MM.1S (cell line): ENCODE results near the gene ARHGAP42.

Experiments used
- DNase-seq: peaks from one replicate; pipeline ENCODE4 v3.0.0-alpha.2; 2015
- H2AFZ ChIP-seq: fragments of 300-600 bp; sonication (generic); 2 replicates; pipeline ENCODE4 v1.6.0; 2016; ENCODE audit warnings: antibody characterized with exemption, low read length
- H3F3A ChIP-seq: fragments of 300-600 bp; sonication (generic); 2 replicates; pipeline ENCODE4 v1.6.1; 2016; ENCODE audit warnings: mild to moderate bottlenecking, antibody characterized with exemption, low read length, moderate library complexity, mixed read lengths; ENCODE audit not compliant: insufficient read depth
- H3K27ac ChIP-seq: fragments of 300-600 bp; sonication (generic); 2 replicates; pipeline ENCODE4 v1.5.1; 2016; ENCODE audit warnings: mild to moderate bottlenecking, low read length
- H3K27me3 ChIP-seq: fragments of 300-600 bp; sonication (generic); replicated peaks from 2 replicates; pipeline ENCODE4 v1.6.0; 2016; ENCODE audit warnings: low read length; ENCODE audit not compliant: insufficient read depth
- H3K36me3 ChIP-seq: fragments of 300-600 bp; sonication (generic); replicated peaks from 2 replicates; pipeline ENCODE4 v1.6.1; 2016; ENCODE audit warnings: mild to moderate bottlenecking, low read length, mixed read lengths; ENCODE audit not compliant: insufficient read depth
- H3K4me1 ChIP-seq: fragments of 300-600 bp; sonication (generic); 2 replicates; pipeline ENCODE4 v1.6.1; 2016; ENCODE audit warnings: low read length, mixed read lengths
- H3K4me2 ChIP-seq: fragments of 300-600 bp; sonication (generic); 2 replicates; pipeline ENCODE4 v1.6.0; 2016; ENCODE audit warnings: low read depth, low read length
- H3K4me3 ChIP-seq: fragments of 300-600 bp; sonication (generic); 2 replicates; pipeline ENCODE4 v1.5.1; 2016; ENCODE audit warnings: low read length, mixed read lengths
- H3K79me2 ChIP-seq: fragments of 300-600 bp; sonication (generic); 2 replicates; pipeline ENCODE4 v1.6.1; 2016; ENCODE audit warnings: mixed run types, low read length, mixed read lengths
- H3K9ac ChIP-seq: fragments of 300-600 bp; sonication (generic); 2 replicates; pipeline ENCODE4 v1.6.1; 2016; ENCODE audit warnings: low read length, mixed read lengths
- H3K9me2 ChIP-seq: fragments of 300-600 bp; sonication (generic); replicated peaks from 2 replicates; pipeline ENCODE4 v1.6.1; 2016; ENCODE audit warnings: mild to moderate bottlenecking, low read length, mixed read lengths; ENCODE audit not compliant: insufficient read depth
- H3K9me3 ChIP-seq: fragments of 300-600 bp; sonication (generic); replicated peaks from 2 replicates; pipeline ENCODE4 v1.6.1; 2016; ENCODE audit warnings: mild to moderate bottlenecking, low read length, mixed read lengths; ENCODE audit not compliant: insufficient read depth
- H4K20me1 ChIP-seq: fragments of 300-600 bp; sonication (generic); 2 replicates; pipeline ENCODE4 v1.6.1; 2016; ENCODE audit warnings: mild to moderate bottlenecking, low read length, moderate library complexity, mixed read lengths; ENCODE audit not compliant: insufficient read depth
- EZH2 ChIP-seq: fragments of 300-600 bp; sonication (generic); optimal IDR thresholded peaks from 2 replicates; pipeline ENCODE3; 2017; ENCODE audit warnings: low read depth, mild to moderate bottlenecking, antibody characterized with exemption, low read length, mixed read lengths
- EZH2phosphoT487 ChIP-seq: fragments of 300-600 bp; sonication (generic); IDR thresholded peaks from 2 replicates; pipeline ENCODE4 v1.6.1; 2018; ENCODE audit warnings: antibody characterized with exemption, low read length
- TF ChIP-seq, protein P1 (sequence below): fragments of 300-600 bp; sonication (generic); IDR thresholded peaks from 2 replicates; pipeline ENCODE4 v1.5.1; 2016; ENCODE audit warnings: antibody characterized with exemption, low read length, mixed read lengths

Gene ARHGAP42

GRCh38 chr11:100776212-100776896 lies 89.3 kb downstream of the ARHGAP42 start:
- H3K27me3 ChIP-seq = no peaks in the 10 kb centered on the region
- no peak overlapping the region for H3K27ac ChIP-seq
- no peak overlapping the region for H3K9ac ChIP-seq
- no peaks in the 10 kb centered on the region for H3K79me2 ChIP-seq
- no peaks in the 10 kb centered on the region for H3K36me3 ChIP-seq
- H3F3A ChIP-seq = no peaks in the 10 kb centered on the region
- DNase-seq = no peak
- no peaks in the 10 kb centered on the region for H4K20me1 ChIP-seq
- H3K4me2 ChIP-seq = no peak overlapping the region
- H3K4me1 ChIP-seq = no peaks in the 10 kb centered on the region
- TF ChIP-seq, protein P1, sequence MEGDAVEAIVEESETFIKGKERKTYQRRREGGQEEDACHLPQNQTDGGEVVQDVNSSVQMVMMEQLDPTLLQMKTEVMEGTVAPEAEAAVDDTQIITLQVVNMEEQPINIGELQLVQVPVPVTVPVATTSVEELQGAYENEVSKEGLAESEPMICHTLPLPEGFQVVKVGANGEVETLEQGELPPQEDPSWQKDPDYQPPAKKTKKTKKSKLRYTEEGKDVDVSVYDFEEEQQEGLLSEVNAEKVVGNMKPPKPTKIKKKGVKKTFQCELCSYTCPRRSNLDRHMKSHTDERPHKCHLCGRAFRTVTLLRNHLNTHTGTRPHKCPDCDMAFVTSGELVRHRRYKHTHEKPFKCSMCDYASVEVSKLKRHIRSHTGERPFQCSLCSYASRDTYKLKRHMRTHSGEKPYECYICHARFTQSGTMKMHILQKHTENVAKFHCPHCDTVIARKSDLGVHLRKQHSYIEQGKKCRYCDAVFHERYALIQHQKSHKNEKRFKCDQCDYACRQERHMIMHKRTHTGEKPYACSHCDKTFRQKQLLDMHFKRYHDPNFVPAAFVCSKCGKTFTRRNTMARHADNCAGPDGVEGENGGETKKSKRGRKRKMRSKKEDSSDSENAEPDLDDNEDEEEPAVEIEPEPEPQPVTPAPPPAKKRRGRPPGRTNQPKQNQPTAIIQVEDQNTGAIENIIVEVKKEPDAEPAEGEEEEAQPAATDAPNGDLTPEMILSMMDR = no peak
- TF ChIP-seq EZH2 = no peak
- TF ChIP-seq EZH2phosphoT487 = no peak
- no peaks in the 10 kb centered on the region for H3K9me3 ChIP-seq
- H2AFZ ChIP-seq = no peak overlapping the region
- H3K4me3 ChIP-seq = no peak overlapping the region
- no peaks in the 10 kb centered on the region for H3K9me2 ChIP-seq

GRCh38 chr11:100777103-100777502 lies 90.0 kb downstream of the ARHGAP42 start:
- TF ChIP-seq EZH2 (no peak), EZH2phosphoT487 (no peak)
- TF ChIP-seq, protein P1 = no peak
- H2AFZ ChIP-seq = no peak overlapping the region
- H3K27me3 ChIP-seq = no peaks in the 10 kb centered on the region
- no peaks in the 10 kb centered on the region for H3F3A ChIP-seq
- H3K4me1 ChIP-seq = no peaks in the 10 kb centered on the region
- no peaks in the 10 kb centered on the region for H3K79me2 ChIP-seq
- no peak overlapping the region for H3K9ac ChIP-seq
- H3K4me2 ChIP-seq = no peak overlapping the region
- H3K36me3 ChIP-seq = no peaks in the 10 kb centered on the region
- DNase-seq = no peak
- H3K9me3 ChIP-seq = no peaks in the 10 kb centered on the region
- H3K27ac ChIP-seq = no peak overlapping the region
- no peaks in the 10 kb centered on the region for H3K9me2 ChIP-seq
- H3K4me3 ChIP-seq = no peak overlapping the region
- H4K20me1 ChIP-seq = no peaks in the 10 kb centered on the region

DNA sequence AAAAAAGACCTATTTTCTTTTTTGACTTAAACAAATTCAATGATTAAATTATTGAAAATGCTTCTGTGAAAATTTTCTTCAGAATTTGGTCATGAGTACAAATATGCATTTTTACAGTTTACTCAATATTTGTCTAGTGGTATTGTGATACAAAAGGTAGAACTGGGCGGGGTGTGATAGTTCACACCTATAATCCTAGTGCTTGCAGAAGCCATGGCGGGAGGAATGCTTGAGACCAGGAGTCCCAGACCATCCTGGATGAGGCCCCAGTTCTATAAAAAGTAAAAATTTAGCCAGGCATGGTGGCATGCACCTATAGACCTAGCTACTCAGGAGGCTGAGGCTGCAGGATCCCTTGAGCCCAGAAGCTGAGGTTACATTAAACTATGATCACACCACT lies 90.6 kb downstream of the ARHGAP42 start:
- Histone ChIP-seq H3K4me2 (no peak overlapping the region), H3K9me3 (no peaks in the 10 kb centered on the region), H3K36me3 (no peaks in the 10 kb centered on the region), H3K9ac (no peak overlapping the region), H3K4me3 (no peak overlapping the region), H3K79me2 (no peaks in the 10 kb centered on the region), H3F3A (no peaks in the 10 kb centered on the region), H3K9me2 (no peaks in the 10 kb centered on the region), H3K27me3 (no peaks in the 10 kb centered on the region), H3K27ac (no peak overlapping the region), H4K20me1 (no peaks in the 10 kb centered on the region), H2AFZ (no peak overlapping the region), H3K4me1 (no peaks in the 10 kb centered on the region)
- TF ChIP-seq EZH2 = no peak
- TF ChIP-seq, protein P1 = no peak
- no peak for TF ChIP-seq EZH2phosphoT487
- DNase-seq = no peak
